ENCODE data around the gene HTR3A.

The HTR3A gene

GRCh38 chr11:113991170-113991569 is 16.3 kb downstream of the HTR3A start:
- Mint-ChIP-seq H3K4me3 (no peak overlapping the region), H3K27ac (no peak overlapping the region), H3K9me3 (no peaks in the 10 kb centered on the region), H3K36me3 (peaks cover 25% of the 10 kb centered on the region), H3K27me3 (peaks cover 12% of the 10 kb centered on the region), H3K4me1 (peaks cover 22% of the 10 kb centered on the region)
- ATAC-seq, result no peak

- Mint-ChIP-seq H3K27ac (no peak overlapping the region), H3K36me3 (peaks cover 17% of the 10 kb centered on the region), H3K4me1 (peaks cover 22% of the 10 kb centered on the region), H3K9me3 (no peaks in the 10 kb centered on the region), H3K27me3 (peaks cover 12% of the 10 kb centered on the region), H3K4me3 (no peak overlapping the region)
- no peak for ATAC-seq
These were observed 17.0 kb downstream of the HTR3A start for GRCh38 chr11:113991718-113992458.

- ATAC-seq, result peak; percentile 44
These were observed 17.7 kb downstream of the HTR3A start for GRCh38 chr11:113992459-113993110.

GRCh38 chr11:113994077-113994954 is 19.4 kb downstream of the HTR3A start:
- H3K4me3 Mint-ChIP-seq, result no peak overlapping the region
- peak overlapping the region; percentile 56 for H3K27ac Mint-ChIP-seq
- H3K27me3 Mint-ChIP-seq, result peaks cover 21% of the 10 kb centered on the region
- peaks cover 5% of the 10 kb centered on the region for H3K36me3 Mint-ChIP-seq
- peak; percentile 52 for ATAC-seq
- no peaks in the 10 kb centered on the region for H3K9me3 Mint-ChIP-seq
- peaks cover 28% of the 10 kb centered on the region for H3K4me1 Mint-ChIP-seq

More at GRCh38 chr11:113992459-113993110, 17.7 kb downstream of the HTR3A start:
- Mint-ChIP-seq H3K36me3 (peaks cover 11% of the 10 kb centered on the region), H3K27ac (no peak overlapping the region), H3K4me1 (peaks cover 26% of the 10 kb centered on the region), H3K27me3 (peaks cover 17% of the 10 kb centered on the region), H3K9me3 (no peaks in the 10 kb centered on the region), H3K4me3 (no peak overlapping the region)

GRCh38 chr11:113997473-113997872 is 22.6 kb downstream of the HTR3A start:
- Mint-ChIP-seq H3K36me3 (no peaks in the 10 kb centered on the region), H3K9me3 (no peaks in the 10 kb centered on the region), H3K27me3 (peaks cover 12% of the 10 kb centered on the region), H3K4me1 (peaks cover 22% of the 10 kb centered on the region), H3K4me3 (no peak overlapping the region), H3K27ac (peak overlapping the region; percentile 18)
- no peak for ATAC-seq

- ATAC-seq, result no peak
- Mint-ChIP-seq H3K4me3 (no peak overlapping the region), H3K27ac (no peak overlapping the region), H3K4me1 (peaks cover 18% of the 10 kb centered on the region), H3K9me3 (no peaks in the 10 kb centered on the region), H3K36me3 (no peaks in the 10 kb centered on the region), H3K27me3 (peaks cover 19% of the 10 kb centered on the region)
These were observed 23.7 kb downstream of the HTR3A start for GRCh38 chr11:113998574-113998973.

- Mint-ChIP-seq H3K36me3 (no peaks in the 10 kb centered on the region), H3K9me3 (no peaks in the 10 kb centered on the region)
These were observed 25.6 kb downstream of the HTR3A start for GRCh38 chr11:114000526-114000925.

GRCh38 chr11:114001416-114001815 is 26.5 kb downstream of the HTR3A start:
- no peak overlapping the region for H3K4me3 Mint-ChIP-seq

More at GRCh38 chr11:114000526-114000925, 25.6 kb downstream of the HTR3A start:
- no peak for ATAC-seq
- Mint-ChIP-seq H3K4me3 (no peak overlapping the region), H3K27me3 (peaks cover 19% of the 10 kb centered on the region), H3K4me1 (peaks cover 6% of the 10 kb centered on the region), H3K27ac (no peak overlapping the region)

GRCh38 chr11:114008331-114008730 is 33.4 kb downstream of the HTR3A start:
- peaks cover 35% of the 10 kb centered on the region for H3K27me3 Mint-ChIP-seq
- H3K27ac Mint-ChIP-seq, result no peak overlapping the region
- H3K9me3 Mint-ChIP-seq, result no peaks in the 10 kb centered on the region
- no peaks in the 10 kb centered on the region for H3K4me1 Mint-ChIP-seq
- no peak overlapping the region for H3K4me3 Mint-ChIP-seq
- no peaks in the 10 kb centered on the region for H3K36me3 Mint-ChIP-seq
- ATAC-seq, result no peak

More at GRCh38 chr11:114001416-114001815, 26.5 kb downstream of the HTR3A start:
- no peaks in the 10 kb centered on the region for H3K36me3 Mint-ChIP-seq
- H3K9me3 Mint-ChIP-seq, result no peaks in the 10 kb centered on the region
- peaks cover 6% of the 10 kb centered on the region for H3K4me1 Mint-ChIP-seq
- H3K27ac Mint-ChIP-seq, result no peak overlapping the region
- no peak for ATAC-seq
- H3K27me3 Mint-ChIP-seq, result peaks cover 19% of the 10 kb centered on the region

- Mint-ChIP-seq H3K4me3 (no peak overlapping the region), H3K27ac (no peak overlapping the region), H3K27me3 (peaks cover 35% of the 10 kb centered on the region), H3K36me3 (no peaks in the 10 kb centered on the region), H3K9me3 (no peaks in the 10 kb centered on the region), H3K4me1 (no peaks in the 10 kb centered on the region)
- no peak for ATAC-seq
These were observed 36.0 kb downstream of the HTR3A start for GRCh38 chr11:114010931-114011330.

- Mint-ChIP-seq H3K4me1 (no peaks in the 10 kb centered on the region), H3K36me3 (no peaks in the 10 kb centered on the region), H3K9me3 (no peaks in the 10 kb centered on the region), H3K27me3 (peaks cover 35% of the 10 kb centered on the region), H3K4me3 (no peak overlapping the region), H3K27ac (no peak overlapping the region)
- no peak for ATAC-seq
These were observed 36.5 kb downstream of the HTR3A start for GRCh38 chr11:114011443-114011842.

GRCh38 chr11:114015117-114015516 is 40.2 kb downstream of the HTR3A start:
- Mint-ChIP-seq H3K36me3 (no peaks in the 10 kb centered on the region), H3K27me3 (peaks cover 21% of the 10 kb centered on the region), H3K4me3 (no peak overlapping the region), H3K4me1 (no peaks in the 10 kb centered on the region), H3K27ac (no peak overlapping the region), H3K9me3 (no peaks in the 10 kb centered on the region)
- ATAC-seq, result no peak

GRCh38 chr11:114016986-114017385 is 42.1 kb downstream of the HTR3A start:
- no peak for ATAC-seq
- H3K36me3 Mint-ChIP-seq, result no peaks in the 10 kb centered on the region
- peaks cover 6% of the 10 kb centered on the region for H3K27me3 Mint-ChIP-seq
- no peak overlapping the region for H3K4me3 Mint-ChIP-seq
- H3K9me3 Mint-ChIP-seq, result no peaks in the 10 kb centered on the region
- H3K4me1 Mint-ChIP-seq, result no peaks in the 10 kb centered on the region
- H3K27ac Mint-ChIP-seq, result no peak overlapping the region

- Mint-ChIP-seq H3K27me3 (no peaks in the 10 kb centered on the region), H3K27ac (no peak overlapping the region), H3K36me3 (no peaks in the 10 kb centered on the region), H3K4me3 (no peak overlapping the region), H3K4me1 (no peaks in the 10 kb centered on the region), H3K9me3 (no peaks in the 10 kb centered on the region)
- no peak for ATAC-seq
These were observed 42.8 kb downstream of the HTR3A start for GRCh38 chr11:114017723-114018122.

- H3K27me3 Mint-ChIP-seq, result no peaks in the 10 kb centered on the region
- no peak for ATAC-seq
- H3K27ac Mint-ChIP-seq, result no peak overlapping the region
- H3K9me3 Mint-ChIP-seq, result no peaks in the 10 kb centered on the region
- no peaks in the 10 kb centered on the region for H3K4me1 Mint-ChIP-seq
- no peak overlapping the region for H3K4me3 Mint-ChIP-seq
- no peaks in the 10 kb centered on the region for H3K36me3 Mint-ChIP-seq
These were observed 44.1 kb downstream of the HTR3A start for GRCh38 chr11:114019046-114019445.
